NCI-H1417 treated with DMSO at 0.1 percent for 48 hours (cell line): Measurements from ENCODE around the gene BEX4.

Source experiments
- DNase-seq: peaks from one replicate; lab custom pipeline; 2025; lab: John Stamatoyannopoulos, UW

BEX4 gene

DNA sequence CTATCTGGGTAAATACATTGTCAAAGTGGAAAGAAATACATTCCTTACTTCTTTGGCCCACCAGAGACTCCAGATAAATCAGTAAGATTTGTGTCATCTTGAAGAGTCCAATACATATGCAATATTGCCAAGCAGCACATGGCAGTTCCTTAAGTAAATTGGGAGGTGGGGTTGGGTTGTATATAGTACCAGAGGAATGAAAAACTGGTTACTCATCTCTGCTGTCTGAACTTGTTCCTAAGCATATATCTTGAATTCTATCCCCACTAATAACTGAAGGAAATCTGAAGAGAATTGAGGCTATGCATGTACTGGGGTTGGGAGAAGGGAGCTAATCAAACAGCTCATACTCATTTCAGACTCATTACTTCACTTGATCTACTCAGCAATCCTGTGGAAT lies 25.2 kb downstream of the BEX4 start:
- no peak for DNase-seq

DNA sequence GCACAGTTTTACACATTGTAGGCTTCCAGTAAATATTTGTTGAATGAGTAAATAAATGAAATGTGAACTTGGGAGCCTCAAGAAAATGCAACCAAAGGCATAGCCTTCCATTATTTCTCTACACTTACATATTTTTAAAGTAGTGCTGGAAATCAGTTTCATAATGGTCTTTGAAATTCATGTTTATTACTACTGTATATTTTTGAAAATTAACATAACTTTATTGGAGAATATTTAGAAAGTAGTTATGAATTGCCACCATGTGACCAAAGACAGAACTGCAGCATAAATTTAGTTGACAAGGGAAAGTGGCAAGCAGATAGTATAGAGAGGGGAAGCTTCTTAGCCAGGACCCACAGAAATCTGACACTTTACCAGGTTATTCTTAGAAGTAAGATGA lies 33.6 kb downstream of the BEX4 start:
- DNase-seq = no peak

DNA sequence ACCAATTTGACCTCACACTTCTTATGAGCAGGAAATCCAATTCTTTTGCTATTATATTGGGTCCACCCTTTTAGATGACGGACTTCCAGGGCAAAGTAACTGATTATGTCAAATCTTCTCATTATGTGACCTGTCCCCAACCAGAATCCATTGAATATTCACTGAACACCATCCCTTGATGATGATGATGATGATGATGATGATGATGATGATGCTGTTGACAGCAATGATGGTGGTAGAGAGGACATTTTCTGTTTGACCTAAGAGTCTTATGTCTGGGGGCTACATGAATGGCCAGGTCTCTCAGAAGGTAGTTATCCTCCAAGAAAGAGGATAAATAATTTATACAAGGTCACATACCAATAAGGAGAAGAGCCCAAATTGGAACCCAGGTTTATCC lies 34.9 kb downstream of the BEX4 start:
- no peak for DNase-seq

DNA sequence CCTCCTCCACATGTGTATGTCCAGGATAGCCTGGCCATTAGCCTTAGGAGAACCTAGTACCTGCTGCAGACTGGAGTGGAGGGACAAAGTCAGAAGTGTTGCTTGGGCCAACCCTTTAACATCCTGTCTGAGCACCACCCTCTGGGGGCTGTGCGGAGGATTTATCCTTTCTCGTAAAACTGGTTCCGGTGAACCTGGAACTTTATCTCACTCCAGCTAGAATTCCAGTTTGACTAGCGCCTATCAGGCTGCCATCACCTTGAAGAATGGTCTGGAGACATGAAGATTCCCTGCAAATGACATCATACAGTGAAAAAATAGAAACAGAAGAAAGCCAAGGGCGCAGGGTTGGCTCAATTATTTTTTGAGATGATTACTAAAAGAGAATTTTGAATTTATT lies 36.1 kb downstream of the BEX4 start:
- DNase-seq = no peak

DNA sequence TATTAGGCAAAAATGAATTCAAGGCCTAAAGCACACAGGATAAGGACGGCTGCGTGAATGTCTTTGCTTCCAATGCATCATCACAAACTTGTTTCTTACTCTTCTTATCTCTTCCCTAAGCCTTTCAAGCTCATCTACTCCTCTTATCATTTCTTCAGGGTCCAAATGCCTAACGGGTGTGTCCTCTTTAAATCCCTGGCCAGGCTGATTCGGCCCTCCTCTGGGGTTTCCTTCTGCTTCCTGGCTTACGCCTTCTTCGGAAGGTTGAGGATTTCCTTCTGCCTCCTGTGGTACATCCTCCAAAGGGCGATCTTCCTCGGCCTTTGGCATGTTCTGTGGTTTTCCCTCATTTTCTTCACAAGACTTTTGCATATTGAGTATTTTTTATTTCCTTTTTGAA lies 38.7 kb downstream of the BEX4 start:
- no peak for DNase-seq

DNA sequence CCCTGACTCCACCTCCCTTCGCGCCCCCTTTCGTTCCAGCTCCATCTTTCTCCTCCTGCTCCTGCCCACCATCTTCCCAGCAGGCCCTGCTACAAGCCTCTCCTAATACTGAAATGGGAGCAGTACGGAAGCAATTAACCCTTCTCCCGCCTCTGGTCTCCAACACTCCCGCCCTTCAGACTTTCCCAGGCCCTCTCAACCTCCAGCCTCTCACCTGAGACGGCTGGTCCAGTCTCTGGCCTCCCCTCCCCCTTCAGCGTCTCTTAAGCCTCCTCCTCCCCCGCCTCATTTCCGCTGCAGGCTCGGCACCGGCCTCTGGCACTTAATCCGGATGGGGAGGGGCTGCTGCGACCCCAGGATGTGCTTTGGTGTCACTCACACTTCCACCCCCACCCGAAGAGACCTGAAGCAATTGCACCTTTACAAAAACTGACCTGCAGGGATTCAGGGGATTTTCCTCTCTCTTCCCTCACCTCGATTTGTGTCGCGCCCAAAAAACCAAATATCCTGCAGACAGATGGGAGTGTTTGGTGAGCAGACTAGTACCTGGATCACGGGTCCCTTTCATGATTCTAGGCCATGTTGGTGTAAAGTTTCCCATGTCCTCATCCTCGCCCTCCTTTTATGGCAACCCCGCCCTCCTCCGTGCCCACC lies 39.4 kb downstream of the BEX4 start:
- peak; percentile 19 for DNase-seq

DNA sequence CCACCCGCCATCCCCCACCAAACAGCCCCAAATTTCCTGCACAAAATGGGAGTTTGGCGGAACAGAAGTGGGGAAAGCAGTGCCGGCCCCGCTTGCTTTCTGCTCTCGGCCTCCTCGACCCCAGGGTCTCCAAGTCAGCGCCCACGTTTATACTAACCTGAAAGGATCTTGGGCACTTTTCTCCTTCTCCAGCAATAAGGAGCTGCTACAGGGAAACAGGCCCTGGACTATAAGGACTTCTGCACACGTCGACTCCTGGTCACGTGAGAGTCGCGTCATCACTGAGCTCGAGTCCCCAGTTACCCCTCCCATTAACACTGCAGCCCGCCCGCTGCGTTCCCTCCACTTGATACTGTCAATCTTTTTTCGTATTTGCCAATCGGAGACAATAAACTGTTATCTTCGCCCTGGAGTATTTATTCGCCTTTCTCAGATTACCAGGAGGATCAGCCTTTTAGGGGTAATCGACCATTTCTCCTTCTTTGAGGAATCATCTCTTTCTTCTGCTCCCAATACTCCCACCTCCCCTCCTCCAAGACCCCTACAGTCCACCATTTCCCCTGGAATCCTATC lies 40.1 kb downstream of the BEX4 start, which contains the start of gene TCEAL8:
TSS of gene TCEAL8 (minus strand) at position 235 of the 573 bp plus-strand sequence. CDS start 1,176 bp downstream, outside the sequence.
- DNase-seq = no peak

DNA sequence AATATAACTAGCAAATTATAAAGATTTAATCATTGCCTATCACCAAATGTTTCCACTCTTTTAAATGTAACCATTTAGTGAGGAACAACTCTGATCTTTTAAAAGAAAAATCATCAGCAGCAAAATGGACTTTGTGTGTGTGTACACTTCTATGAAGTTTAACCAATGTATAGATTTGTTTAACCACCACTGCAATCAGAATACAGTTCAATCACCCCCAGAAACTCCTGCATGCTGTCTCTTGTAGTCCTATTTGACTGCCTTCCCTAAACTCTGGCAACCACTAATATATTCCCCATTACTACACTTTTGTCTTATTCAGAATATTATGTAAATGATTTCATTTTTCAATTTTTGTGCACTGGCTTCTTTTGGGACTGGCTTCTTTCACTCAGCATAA lies 41.7 kb downstream of the BEX4 start:
- no peak for DNase-seq

DNA sequence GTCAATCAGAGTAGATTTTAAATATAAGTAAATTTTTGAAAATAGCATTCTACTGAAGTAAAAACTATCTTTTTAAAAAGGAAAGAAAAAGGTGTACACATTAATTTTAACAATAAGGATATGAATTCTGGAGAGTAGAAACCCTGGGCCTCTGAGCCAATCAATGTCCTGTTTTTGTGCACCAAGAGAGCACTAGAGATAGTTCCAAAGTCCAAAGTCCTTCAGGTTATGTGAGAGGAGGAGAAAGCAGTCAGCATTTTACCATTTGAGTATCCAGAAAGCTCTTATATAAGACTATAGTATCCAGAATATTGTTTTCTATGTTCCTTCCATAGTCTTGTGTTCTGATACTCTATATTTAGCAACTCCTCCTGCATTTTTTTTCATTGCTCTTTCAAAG lies 43.4 kb downstream of the BEX4 start:
- DNase-seq = no peak
